GM12873 (cell line): ENCODE data around the gene ADAMTS3.

Experiments used
- TF ChIP-seq, protein P1 (sequence below): IDR thresholded peaks from 2 replicates; pipeline ENCODE4 v1.5.1; 2012; ENCODE audit warnings: low read depth, mild to moderate bottlenecking, moderate library complexity, low read length, control low read depth; ENCODE audit not compliant: insufficient read depth; ENCODE audit errors: missing control alignments

ADAMTS3 gene

GRCh38 chr4:72286185-72286584, 282.8 kb downstream of the ADAMTS3 start:
- TF ChIP-seq, protein P1, sequence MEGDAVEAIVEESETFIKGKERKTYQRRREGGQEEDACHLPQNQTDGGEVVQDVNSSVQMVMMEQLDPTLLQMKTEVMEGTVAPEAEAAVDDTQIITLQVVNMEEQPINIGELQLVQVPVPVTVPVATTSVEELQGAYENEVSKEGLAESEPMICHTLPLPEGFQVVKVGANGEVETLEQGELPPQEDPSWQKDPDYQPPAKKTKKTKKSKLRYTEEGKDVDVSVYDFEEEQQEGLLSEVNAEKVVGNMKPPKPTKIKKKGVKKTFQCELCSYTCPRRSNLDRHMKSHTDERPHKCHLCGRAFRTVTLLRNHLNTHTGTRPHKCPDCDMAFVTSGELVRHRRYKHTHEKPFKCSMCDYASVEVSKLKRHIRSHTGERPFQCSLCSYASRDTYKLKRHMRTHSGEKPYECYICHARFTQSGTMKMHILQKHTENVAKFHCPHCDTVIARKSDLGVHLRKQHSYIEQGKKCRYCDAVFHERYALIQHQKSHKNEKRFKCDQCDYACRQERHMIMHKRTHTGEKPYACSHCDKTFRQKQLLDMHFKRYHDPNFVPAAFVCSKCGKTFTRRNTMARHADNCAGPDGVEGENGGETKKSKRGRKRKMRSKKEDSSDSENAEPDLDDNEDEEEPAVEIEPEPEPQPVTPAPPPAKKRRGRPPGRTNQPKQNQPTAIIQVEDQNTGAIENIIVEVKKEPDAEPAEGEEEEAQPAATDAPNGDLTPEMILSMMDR: no peak

GRCh38 chr4:72283357-72283756, 285.7 kb downstream of the ADAMTS3 start:
- TF ChIP-seq, protein P1: peak; percentile 15

DNA sequence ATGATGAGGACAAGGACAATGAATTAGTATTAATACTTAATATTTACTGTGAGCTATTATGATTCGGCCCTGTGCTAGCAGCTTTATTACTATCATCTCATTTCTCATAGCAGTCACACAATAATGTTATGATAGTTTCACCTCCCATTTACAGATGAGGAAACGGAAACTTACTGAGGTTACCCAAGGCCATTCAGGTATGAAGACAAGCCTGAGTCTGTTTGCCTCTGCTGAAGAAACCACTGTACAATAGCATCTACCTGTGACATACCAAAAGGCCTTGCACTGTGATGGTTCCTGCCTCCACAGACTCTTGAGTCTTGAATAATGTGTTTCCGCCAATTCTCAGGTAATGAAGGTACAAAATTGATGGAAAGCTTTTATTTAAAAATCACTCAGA, 288.8 kb downstream of the ADAMTS3 start:
- TF ChIP-seq, protein P1: no peak

DNA sequence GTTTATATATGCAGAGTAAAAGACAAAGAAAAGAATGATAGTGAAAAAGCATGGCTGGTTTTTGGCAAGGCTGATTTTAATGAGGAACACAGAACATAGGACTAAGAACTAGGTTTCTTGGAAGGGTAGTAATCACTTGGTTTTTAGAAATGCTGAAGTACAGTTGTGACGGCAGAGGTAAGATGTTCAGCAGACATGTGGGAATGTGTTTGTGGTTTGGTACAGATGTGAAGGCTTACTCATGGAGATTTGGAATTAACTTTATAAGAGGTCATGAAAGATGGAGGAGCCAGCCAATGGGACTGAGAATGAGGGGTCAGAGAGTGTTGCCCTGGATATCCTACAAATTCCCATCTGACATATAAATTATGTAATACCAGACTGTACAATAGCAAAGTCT, 293.6 kb downstream of the ADAMTS3 start:
- TF ChIP-seq, protein P1: no peak

- TF ChIP-seq, protein P1: no peak
Measured at GRCh38 chr4:72274251-72274650, 294.8 kb downstream of the ADAMTS3 start.

DNA sequence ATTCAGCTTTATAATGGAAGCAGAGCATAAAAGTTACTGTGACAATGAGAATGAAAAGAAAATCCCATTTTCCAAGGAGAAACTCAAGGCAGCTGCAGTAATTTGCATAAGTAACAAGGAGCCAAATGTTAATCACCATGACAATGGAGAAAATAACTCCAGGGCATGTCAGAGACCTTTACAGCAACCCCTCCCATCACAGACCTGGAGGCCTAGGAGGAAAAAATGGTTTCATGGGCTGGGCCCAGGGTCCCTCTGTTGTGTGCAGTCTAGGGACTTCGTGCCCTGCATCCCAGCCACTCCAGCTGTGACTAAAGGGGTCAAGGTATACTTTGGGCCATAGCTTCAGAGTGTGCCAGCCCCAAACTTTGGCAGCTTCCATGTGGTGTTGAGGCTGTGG, 313.8 kb downstream of the ADAMTS3 start:
- TF ChIP-seq, protein P1: no peak

DNA sequence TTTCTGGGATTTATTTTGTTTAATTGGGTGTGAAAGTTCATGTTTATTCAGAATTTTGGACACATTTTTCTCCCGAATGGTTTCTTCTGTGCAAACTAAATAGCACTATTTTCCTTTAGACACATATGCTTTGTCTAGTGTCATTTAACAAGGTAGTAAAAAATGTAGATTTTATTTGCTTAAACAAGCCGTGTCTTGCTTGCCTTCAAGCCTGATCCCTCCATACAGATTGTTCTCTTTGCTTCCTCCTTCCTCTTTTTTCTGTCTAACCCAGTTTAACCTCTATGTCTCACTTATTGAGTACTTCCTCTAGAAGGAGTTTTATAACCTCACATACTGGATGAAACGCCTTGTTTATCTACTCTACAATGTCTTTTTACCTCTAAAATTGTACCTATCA, 325.4 kb downstream of the ADAMTS3 start:
- TF ChIP-seq, protein P1: no peak

- TF ChIP-seq, protein P1: no peak
Measured at GRCh38 chr4:72239487-72240116, 329.4 kb downstream of the ADAMTS3 start.
